ENCODE results near the gene ELOVL6. TPM values are rescaled to one million over a fixed set of nuclear protein-coding genes. Genes with fewer than 3 reads are reported as not detected.

Gene ELOVL6
- total RNA-seq, 1 donor from 2014 or later = 3.6 TPM

DNA sequence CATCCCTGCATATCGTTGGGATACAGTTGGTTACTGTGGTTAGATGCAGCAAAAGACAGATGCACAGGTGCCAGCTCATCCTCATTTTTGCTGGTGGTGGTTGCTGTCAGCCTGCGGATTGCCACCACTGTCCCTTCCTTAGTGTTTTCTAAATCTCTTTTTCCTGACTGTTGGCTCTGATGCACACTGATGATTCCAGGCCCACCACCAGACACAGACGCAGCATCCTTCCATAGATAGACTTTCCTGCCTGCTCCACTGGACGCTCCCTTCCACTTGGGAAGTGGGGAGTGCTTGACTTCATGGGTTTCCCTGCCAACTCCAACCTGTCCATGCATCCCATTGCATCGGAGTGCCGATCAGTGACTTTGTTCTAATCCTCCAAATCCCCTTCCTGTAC lies 184.2 kb downstream of the ELOVL6 start:
- Histone ChIP-seq H3K4me3 (no peak overlapping the region), H3K36me3 (no peaks in the 10 kb centered on the region), H3K4me1 (no peaks in the 10 kb centered on the region), H3K9me3 (no peaks in the 10 kb centered on the region), H3K27ac (no peak overlapping the region), H3K27me3 (ENCODE audit: low read depth) (no peaks in the 10 kb centered on the region)
- ATAC-seq (no peak), DNase-seq (no peak)
- intact Hi-C loops (cut with DNase I) = no loop called here
- no peak for TF ChIP-seq CTCF (IDR thresholded peaks at IDR 0.05)

GRCh38 chr4:110012917-110013316 lies 185.5 kb downstream of the ELOVL6 start:
- Histone ChIP-seq H3K36me3 (no peaks in the 10 kb centered on the region), H3K4me3 (no peak overlapping the region), H3K27ac (no peak overlapping the region), H3K9me3 (no peaks in the 10 kb centered on the region), H3K27me3 (ENCODE audit: low read depth) (no peaks in the 10 kb centered on the region), H3K4me1 (no peaks in the 10 kb centered on the region)
- DNase-seq = no peak
- no peak for ATAC-seq
- intact Hi-C loops (cut with DNase I) = no loop called here
- TF ChIP-seq CTCF (IDR thresholded peaks at IDR 0.05) = no peak

GRCh38 chr4:110010797-110011196 lies 187.6 kb downstream of the ELOVL6 start:
- TF ChIP-seq CTCF (IDR thresholded peaks at IDR 0.05) = no peak
- ATAC-seq (no peak), DNase-seq (no peak)
- Histone ChIP-seq H3K4me3 (no peak overlapping the region), H3K27me3 (ENCODE audit: low read depth) (no peaks in the 10 kb centered on the region), H3K9me3 (no peaks in the 10 kb centered on the region), H3K36me3 (no peaks in the 10 kb centered on the region), H3K27ac (no peak overlapping the region), H3K4me1 (no peaks in the 10 kb centered on the region)
- intact Hi-C loops (cut with DNase I) = no loop called here

DNA sequence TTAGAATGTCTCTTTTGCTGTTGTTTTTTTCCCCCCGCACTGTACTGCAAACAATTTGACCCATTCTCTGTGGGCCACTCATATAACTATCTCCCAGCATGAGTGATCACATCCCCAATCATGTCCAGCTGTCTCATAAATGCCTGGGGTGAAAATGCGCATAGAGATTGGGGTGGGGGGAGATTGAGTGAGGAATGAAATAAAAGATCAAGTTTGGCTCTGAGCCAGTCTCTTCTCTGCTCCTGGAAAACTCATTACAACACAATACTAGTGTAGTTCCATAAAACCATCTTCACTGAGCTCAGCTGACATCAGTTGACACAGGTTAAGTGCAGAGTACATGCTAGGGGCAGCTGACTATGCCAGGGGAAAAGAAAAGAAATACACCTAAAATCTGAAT lies 188.9 kb downstream of the ELOVL6 start:
- no peaks in the 10 kb centered on the region for H3K9me3 ChIP-seq
- no peaks in the 10 kb centered on the region for H3K36me3 ChIP-seq
- TF ChIP-seq CTCF (IDR thresholded peaks at IDR 0.05) = no peak
- DNase-seq (no peak), ATAC-seq (no peak)
- no peaks in the 10 kb centered on the region for H3K27me3 ChIP-seq (ENCODE audit: low read depth)
- H3K4me3 ChIP-seq = no peak overlapping the region
- intact Hi-C loops (cut with DNase I) = no loop called here
- H3K27ac ChIP-seq = no peak overlapping the region
- H3K4me1 ChIP-seq = no peaks in the 10 kb centered on the region

DNA sequence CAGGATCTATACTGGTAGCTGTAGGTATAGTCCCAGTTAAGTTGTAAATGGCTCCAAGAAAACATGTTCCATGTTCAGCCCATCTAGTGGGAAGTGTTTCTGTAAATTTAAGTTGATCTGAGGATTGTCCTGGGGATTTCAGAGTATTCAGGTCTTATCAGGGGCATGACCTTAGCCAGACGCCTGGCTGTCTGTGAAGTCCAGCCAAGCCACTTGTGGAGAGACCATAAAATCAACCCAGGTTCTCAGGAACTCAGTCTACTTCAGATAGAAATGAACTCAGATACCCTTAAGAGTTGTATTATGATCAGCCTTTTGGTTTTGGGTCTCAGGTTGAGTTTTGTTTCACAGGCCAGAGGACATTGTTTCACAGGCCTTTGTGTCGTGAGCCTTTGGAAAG lies 189.9 kb downstream of the ELOVL6 start:
- H3K4me1 ChIP-seq = no peaks in the 10 kb centered on the region
- no peaks in the 10 kb centered on the region for H3K9me3 ChIP-seq
- H3K27ac ChIP-seq = no peak overlapping the region
- intact Hi-C loops (cut with DNase I) = no loop called here
- ATAC-seq (no peak), DNase-seq (no peak)
- no peaks in the 10 kb centered on the region for H3K27me3 ChIP-seq (ENCODE audit: low read depth)
- no peak for TF ChIP-seq CTCF (IDR thresholded peaks at IDR 0.05)
- no peaks in the 10 kb centered on the region for H3K36me3 ChIP-seq
- no peak overlapping the region for H3K4me3 ChIP-seq

DNA sequence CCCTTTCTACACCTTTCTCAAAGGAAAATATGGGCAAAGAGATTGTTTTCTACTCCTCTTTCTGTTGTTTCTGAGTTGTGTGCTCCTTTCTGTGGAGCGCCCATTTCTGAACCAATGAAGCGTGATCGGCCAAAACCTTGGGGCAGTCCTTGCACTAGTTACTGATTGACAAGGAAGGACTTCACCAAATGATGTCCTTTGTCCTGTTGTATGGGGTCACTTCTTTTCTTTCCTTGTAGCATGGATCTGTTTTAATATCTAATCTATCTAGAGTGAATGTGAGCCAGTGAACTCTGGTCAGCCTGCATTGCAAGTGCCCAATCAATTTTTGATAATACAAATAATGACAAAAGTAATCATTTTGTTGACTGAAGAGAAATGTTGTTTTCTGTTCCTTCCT lies 191.2 kb downstream of the ELOVL6 start:
- Histone ChIP-seq H3K36me3 (no peaks in the 10 kb centered on the region), H3K27me3 (ENCODE audit: low read depth) (no peaks in the 10 kb centered on the region), H3K9me3 (no peaks in the 10 kb centered on the region), H3K4me1 (no peaks in the 10 kb centered on the region), H3K4me3 (no peak overlapping the region), H3K27ac (no peak overlapping the region)
- no peak for TF ChIP-seq CTCF (IDR thresholded peaks at IDR 0.05)
- intact Hi-C loops (cut with DNase I) = no loop called here
- DNase-seq (no peak), ATAC-seq (no peak)
